PC-3 (cell line): ENCODE measurements around the gene EPS8. TPM values are rescaled to one million over a fixed set of nuclear protein-coding genes. Genes with fewer than 3 reads are reported as not detected.

Source experiments
- ATAC-seq: fragments of 200-7000 bp; cut with Tn5 transposase; 2 replicates; pipeline ENCODE4 v1.9.1; 2020; ENCODE audit warnings: mild to moderate bottlenecking, moderate library complexity
- BruUV-seq: library from RNA; stranded (reverse); fragments of 400-500 nt; replicated peaks from 2 replicates; lab custom pipeline; 2021; lab: Mats Ljungman, UMichigan
- CTCF ChIA-PET: fragments of 300-600 bp; sonication (Branson Sonifier 250); formaldehyde crosslinking; loops from one replicate; lab custom pipeline; 2022; ENCODE audit warnings: antibody characterized with exemption; lab: Charles Lee
- POLR2A ChIA-PET: fragments of 300-600 bp; sonication (Branson Sonifier 250); formaldehyde crosslinking; loops from one replicate; lab custom pipeline; 2022; ENCODE audit warnings: antibody characterized with exemption; ENCODE audit not compliant: unreplicated experiment; lab: Charles Lee
- DNase-seq: peaks from one replicate; pipeline ENCODE4 v3.0.0-alpha.2; 2015
- H2AFZ ChIP-seq: fragments of 300-600 bp; sonication (generic); 2 replicates; pipeline ENCODE4 v1.6.0; 2016; ENCODE audit warnings: antibody characterized with exemption, low read length
- H3F3A ChIP-seq: fragments of 300-600 bp; sonication (generic); one replicate; pipeline ENCODE4 v1.6.0; 2017; ENCODE audit warnings: antibody characterized with exemption, low read length, control low read depth, mild to moderate bottlenecking; ENCODE audit not compliant: unreplicated experiment
- H3K27ac ChIP-seq: fragments of 300-600 bp; sonication (generic); 2 replicates; pipeline ENCODE4 v1.5.1; 2016; ENCODE audit warnings: mild to moderate bottlenecking, low read length
- H3K27me3 ChIP-seq: fragments of 300-600 bp; sonication (generic); 2 replicates; pipeline ENCODE4 v1.6.1; 2016; ENCODE audit warnings: low read length, mixed read lengths
- H3K36me3 ChIP-seq: fragments of 300-600 bp; sonication (generic); 2 replicates; pipeline ENCODE4 v1.6.1; 2016; ENCODE audit warnings: low read depth, mixed run types, low read length, mixed read lengths
- H3K4me1 ChIP-seq: fragments of 300-600 bp; sonication (generic); 2 replicates; pipeline ENCODE4 v1.5.1; 2016; ENCODE audit warnings: low read length; ENCODE audit not compliant: insufficient read depth
- H3K4me2 ChIP-seq: fragments of 300-600 bp; sonication (generic); 2 replicates; pipeline ENCODE4 v1.6.0; 2016; ENCODE audit warnings: low read length
- H3K4me3 ChIP-seq: fragments of 300-600 bp; sonication (generic); 2 replicates; pipeline ENCODE4 v1.5.1; 2016; ENCODE audit warnings: mild to moderate bottlenecking, low read length, mixed read lengths
- H3K79me2 ChIP-seq: fragments of 300-600 bp; sonication (generic); 2 replicates; pipeline ENCODE4 v1.6.1; 2017; ENCODE audit warnings: low read length, mixed read lengths
- H3K9ac ChIP-seq: fragments of 300-600 bp; sonication (generic); 2 replicates; pipeline ENCODE4 v1.6.0; 2016; ENCODE audit warnings: mild to moderate bottlenecking, low read length
- H3K9me2 ChIP-seq: fragments of 300-600 bp; sonication (generic); replicated peaks from 2 replicates; pipeline ENCODE4 v1.6.1; 2016; ENCODE audit warnings: mixed run types, low read length, mixed read lengths
- H3K9me3 ChIP-seq: fragments of 300-600 bp; sonication (generic); 2 replicates; pipeline ENCODE4 v1.6.1; 2016; ENCODE audit warnings: low read length, mixed read lengths
- H4K20me1 ChIP-seq: fragments of 300-600 bp; sonication (generic); 2 replicates; pipeline ENCODE4 v1.6.1; 2016; ENCODE audit warnings: low read length, mixed read lengths
- CTCF ChIP-seq: fragments of 300-600 bp; sonication (generic); conservative IDR thresholded peaks from 2 replicates; pipeline ENCODE4 v1.5.1; 2017; ENCODE audit warnings: antibody characterized with exemption, low read depth, mild to moderate bottlenecking, low read length
- EZH2 ChIP-seq: fragments of 300-600 bp; sonication (generic); IDR thresholded peaks from one replicate; pipeline ENCODE4 v1.6.1; 2017; ENCODE audit warnings: antibody characterized with exemption, mild to moderate bottlenecking, low read length; ENCODE audit not compliant: unreplicated experiment
- EZH2phosphoT487 ChIP-seq: fragments of 300-600 bp; sonication (generic); IDR thresholded peaks from 2 replicates; pipeline ENCODE4 v1.6.1; 2018; ENCODE audit warnings: mild to moderate bottlenecking, antibody characterized with exemption, low read length, borderline replicate concordance
- intact Hi-C: fragments of 100-400 bp; cut with micrococcal nuclease; formaldehyde crosslinking; loops from 2 replicates; pipeline ENCODE4 v1.9.0; 2023
- total RNA-seq: library from RNA; depleted of rRNA; stranded (reverse); fragments of >200 nt; gene quantifications from 2 replicates; pipeline ENCODE4 v1.2.3, GENCODE V29; 2014

The EPS8 gene
- total RNA-seq, 1 experiment from 2014 or later, result 47.4 TPM

GRCh38 chr12:15819644-15820437 lies 30.7 kb upstream of the EPS8 start:
- ATAC-seq, result no peak
- Histone ChIP-seq H3K27ac (no peak overlapping the region), H3K9ac (no peak overlapping the region), H3K36me3 (no peaks in the 10 kb centered on the region), H3K9me2 (no peaks in the 10 kb centered on the region), H2AFZ (no peak overlapping the region), H3K27me3 (no peaks in the 10 kb centered on the region), H3K79me2 (no peaks in the 10 kb centered on the region), H3K4me1 (peaks cover 22% of the 10 kb centered on the region), H3F3A (no peaks in the 10 kb centered on the region), H3K4me3 (no peak overlapping the region), H4K20me1 (no peaks in the 10 kb centered on the region), H3K4me2 (no peak overlapping the region), H3K9me3 (no peaks in the 10 kb centered on the region)
- CTCF ChIA-PET, result no interaction called here
- no peak for TF ChIP-seq CTCF
- no peak for TF ChIP-seq EZH2phosphoT487
- TF ChIP-seq EZH2, result no peak
- intact Hi-C loops, result loop anchor here (2.0 kb wide), 1 partner anchor 31 kb away; the partner anchor contains the start of gene EPS8
- POLR2A ChIA-PET, result no interaction called here
- no peak for DNase-seq
- no TSS peak for BruUV-seq

- 0 out of 2 replicates have a peak overlapping the region, but pooled peaks have one; percentile 4 for H3K4me2 ChIP-seq
- H2AFZ ChIP-seq, result no peak overlapping the region
- H3K9me3 ChIP-seq, result no peaks in the 10 kb centered on the region
- no peaks in the 10 kb centered on the region for H3K36me3 ChIP-seq
- no peaks in the 10 kb centered on the region for H3K79me2 ChIP-seq
- no peaks in the 10 kb centered on the region for H3K9me2 ChIP-seq
- H3K4me3 ChIP-seq, result no peak overlapping the region
- ATAC-seq, result peak; percentile 95
- ChIA-PET CTCF (no interaction called here), POLR2A (no interaction called here)
- TF ChIP-seq EZH2phosphoT487, result no peak
- no peak for TF ChIP-seq CTCF
- no peak for TF ChIP-seq EZH2
- H3F3A ChIP-seq, result no peaks in the 10 kb centered on the region
- H3K27me3 ChIP-seq, result no peaks in the 10 kb centered on the region
- H3K27ac ChIP-seq, result peak overlapping the region; percentile 55
- BruUV-seq, result no TSS peak
- DNase-seq, result peak; percentile 71
- H4K20me1 ChIP-seq, result no peaks in the 10 kb centered on the region
- peaks cover 22% of the 10 kb centered on the region for H3K4me1 ChIP-seq
- no peak overlapping the region for H3K9ac ChIP-seq
- intact Hi-C loops, result loop anchor here (2.0 kb wide), 1 partner anchor 30 kb away; the partner anchor contains the start of gene EPS8
Measured at GRCh38 chr12:15818418-15818817, 29.2 kb upstream of the EPS8 start.

GRCh38 chr12:15815730-15816129 lies 26.5 kb upstream of the EPS8 start:
- H4K20me1 ChIP-seq, result no peaks in the 10 kb centered on the region
- no peaks in the 10 kb centered on the region for H3K9me2 ChIP-seq
- no peak overlapping the region for H3K4me3 ChIP-seq
- no peak overlapping the region for H3K27ac ChIP-seq
- no peak overlapping the region for H3K9ac ChIP-seq
- ChIA-PET POLR2A (no interaction called here), CTCF (no interaction called here)
- BruUV-seq, result no TSS peak
- H3K4me1 ChIP-seq, result peaks cover 22% of the 10 kb centered on the region
- H3K4me2 ChIP-seq, result no peak overlapping the region
- H3K27me3 ChIP-seq, result no peaks in the 10 kb centered on the region
- TF ChIP-seq EZH2phosphoT487, result no peak
- TF ChIP-seq CTCF, result no peak
- TF ChIP-seq EZH2, result no peak
- H2AFZ ChIP-seq, result no peak overlapping the region
- H3K36me3 ChIP-seq, result no peaks in the 10 kb centered on the region
- H3K9me3 ChIP-seq, result no peaks in the 10 kb centered on the region
- H3K79me2 ChIP-seq, result no peaks in the 10 kb centered on the region
- ATAC-seq (no peak), DNase-seq (no peak)
- intact Hi-C loops, result no loop called here
- no peaks in the 10 kb centered on the region for H3F3A ChIP-seq
